ENCODE measurements around the gene ANKRD29.
A peak's percentile ranks its signal among the peaks of the same experiment; 100 is the strongest.
"Not testable (repeated sequence)": the region's sequence is repeated elsewhere in the genome, so short reads cannot be mapped to it uniquely, and the experiment has no call there.

Gene ANKRD29

GRCh38 chr18:23650968-23651927, 11.5 kb downstream of the ANKRD29 start:
- peak; percentile 79 for DNase-seq (ENCODE audit: low read depth)
- no peak overlapping the region for H3K4me3 ChIP-seq (ENCODE audit: low read depth, low read length)

- no peak for DNase-seq (ENCODE audit: low read depth)
- no peak overlapping the region for H3K4me3 ChIP-seq (ENCODE audit: low read depth, low read length)
These were observed 13.6 kb downstream of the ANKRD29 start for GRCh38 chr18:23648940-23649607.

- no peak for DNase-seq (ENCODE audit: low read depth)
- no peak overlapping the region for H3K4me3 ChIP-seq (ENCODE audit: low read depth, low read length)
These were observed 14.3 kb downstream of the ANKRD29 start for GRCh38 chr18:23648456-23648855.

DNA sequence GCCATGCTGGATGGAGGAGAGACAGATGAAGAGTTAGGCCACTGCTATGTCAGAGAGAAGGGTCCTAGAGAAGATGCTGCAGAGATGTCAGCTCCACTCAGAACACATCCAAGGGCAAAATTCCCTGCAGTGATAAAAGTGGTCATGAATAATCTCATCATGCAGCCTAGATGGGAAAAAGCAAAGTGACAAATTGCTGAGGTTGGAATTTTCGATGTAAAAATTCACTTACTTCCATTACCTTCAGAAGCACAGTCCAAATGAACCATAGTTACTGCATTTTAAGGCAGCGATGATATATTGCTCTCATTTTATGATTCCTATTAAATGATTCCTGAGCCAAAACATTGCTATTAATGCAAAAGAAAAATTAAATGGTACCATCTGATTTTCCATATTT, 16.4 kb downstream of the ANKRD29 start:
- no peak overlapping the region for H3K4me3 ChIP-seq (ENCODE audit: low read depth, low read length)
- DNase-seq (ENCODE audit: low read depth): no peak

- H3K4me3 ChIP-seq (ENCODE audit: low read depth, low read length): no peak overlapping the region
- DNase-seq (ENCODE audit: low read depth): no peak
These were observed 17.0 kb downstream of the ANKRD29 start for GRCh38 chr18:23645568-23646175.

GRCh38 chr18:23643815-23644490, 18.8 kb downstream of the ANKRD29 start:
- DNase-seq (ENCODE audit: low read depth): no peak
- H3K4me3 ChIP-seq (ENCODE audit: low read depth, low read length): no peak overlapping the region

DNA sequence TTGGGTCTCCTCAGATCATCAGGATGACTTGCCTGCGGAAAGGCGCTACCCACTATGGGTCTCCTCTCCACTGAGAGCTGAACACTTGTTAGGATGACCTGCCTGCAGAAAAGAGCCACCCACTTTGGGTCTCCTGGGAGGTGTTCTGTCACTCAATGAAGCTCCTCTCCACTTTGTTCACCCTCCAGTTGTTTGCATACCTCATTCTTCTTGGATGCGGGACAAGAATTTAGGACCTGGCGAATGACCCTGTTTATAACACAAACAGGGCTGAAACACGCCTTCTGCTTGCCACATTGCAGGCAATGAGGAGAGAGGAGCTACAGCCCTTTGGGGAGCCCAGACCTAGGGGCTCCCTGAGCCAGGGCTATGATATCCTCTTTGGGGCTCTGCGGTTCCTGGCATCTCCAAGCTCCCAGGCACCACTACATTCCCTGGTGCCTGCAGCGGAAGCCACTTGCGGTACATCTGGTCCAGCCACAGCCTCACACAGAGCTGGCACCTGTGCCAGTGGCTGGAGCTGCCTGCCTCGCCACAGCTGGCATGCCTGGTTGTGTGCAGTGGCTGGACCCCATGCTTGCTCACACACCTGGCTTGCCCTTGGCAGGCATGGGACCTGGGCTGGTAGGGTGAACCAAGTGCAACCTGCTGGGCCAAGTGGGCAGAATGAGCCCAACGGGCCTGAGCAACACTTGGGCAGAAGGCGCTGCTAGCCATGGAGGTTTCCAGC, 20.6 kb downstream of the ANKRD29 start:
- H3K4me3 ChIP-seq (ENCODE audit: low read depth, low read length): no peak overlapping the region
- DNase-seq (ENCODE audit: low read depth): no peak

GRCh38 chr18:23641143-23641720, 21.5 kb downstream of the ANKRD29 start:
- H3K4me3 ChIP-seq (ENCODE audit: low read depth, low read length): no peak overlapping the region
- no peak for DNase-seq (ENCODE audit: low read depth)

DNA sequence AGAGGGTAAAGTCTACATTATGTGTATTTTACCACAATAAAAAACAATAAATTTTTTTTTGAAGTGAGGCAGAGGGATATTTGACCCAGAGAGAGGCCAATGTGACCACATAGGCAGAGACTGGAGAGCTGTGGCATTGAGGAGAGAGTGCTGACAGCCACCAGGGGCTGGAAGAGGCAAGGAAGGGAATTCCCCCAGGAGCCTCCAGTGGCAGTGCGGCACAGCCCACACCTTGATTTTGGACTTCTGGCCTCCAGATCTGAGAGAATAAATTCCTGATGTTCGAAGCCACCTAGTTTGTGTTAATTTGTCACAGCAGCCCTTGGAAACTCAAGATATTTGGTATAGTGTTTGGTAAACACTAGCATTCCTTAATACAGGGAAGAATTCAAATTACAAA, 22.7 kb downstream of the ANKRD29 start:
- H3K4me3 ChIP-seq (ENCODE audit: low read depth, low read length): no peak overlapping the region
- DNase-seq (ENCODE audit: low read depth): no peak

- not testable (repeated sequence) for DNase-seq (ENCODE audit: low read depth)
These were observed 26.3 kb downstream of the ANKRD29 start for GRCh38 chr18:23636433-23636832.

DNA sequence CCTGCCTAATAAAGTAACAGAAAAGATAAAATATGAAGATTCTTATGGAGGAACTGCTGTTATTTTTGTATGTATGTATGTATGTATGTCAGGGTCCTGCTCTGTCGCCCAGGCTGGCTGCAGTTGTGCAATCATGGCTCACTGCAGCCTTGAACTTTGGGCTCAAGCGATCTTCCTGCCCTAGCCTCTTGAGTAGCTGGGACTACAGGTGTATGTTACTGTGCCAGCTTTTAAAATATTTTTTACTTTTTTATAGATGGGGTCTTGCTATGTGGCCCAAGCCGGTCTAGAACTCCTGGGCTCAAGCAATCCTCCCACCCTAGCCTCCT, 26.7 kb downstream of the ANKRD29 start:
- no peak overlapping the region for H3K4me3 ChIP-seq (ENCODE audit: low read depth, low read length)
- DNase-seq (ENCODE audit: low read depth): no peak

More at GRCh38 chr18:23636433-23636832, 26.3 kb downstream of the ANKRD29 start:
- H3K4me3 ChIP-seq (ENCODE audit: low read depth, low read length): not testable (repeated sequence)

- H3K4me3 ChIP-seq (ENCODE audit: low read depth, low read length): no peak overlapping the region
- no peak for DNase-seq (ENCODE audit: low read depth)
These were observed 27.2 kb downstream of the ANKRD29 start for GRCh38 chr18:23635283-23636070.

DNA sequence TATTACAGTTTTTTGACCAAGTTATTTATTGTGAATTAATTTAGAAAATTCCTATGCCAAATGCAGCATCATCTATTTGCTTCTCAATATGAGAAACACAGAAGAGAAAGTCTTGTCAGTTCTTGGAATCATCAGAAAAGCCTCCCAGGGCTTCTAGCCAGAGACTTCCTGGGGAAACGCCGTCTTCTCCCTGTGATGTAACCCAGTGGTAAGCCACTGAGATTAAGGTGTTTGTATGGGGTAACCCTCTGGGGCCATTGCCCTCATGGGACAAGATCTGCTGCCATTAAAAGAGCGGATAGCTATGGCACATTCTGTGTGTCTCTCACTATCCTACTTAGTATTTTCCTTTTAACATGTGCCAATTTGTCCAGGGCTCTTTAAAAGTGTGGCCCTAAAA, 28.0 kb downstream of the ANKRD29 start:
- no peak for DNase-seq (ENCODE audit: low read depth)
- no peak overlapping the region for H3K4me3 ChIP-seq (ENCODE audit: low read depth, low read length)

- DNase-seq (ENCODE audit: low read depth): no peak
- no peak overlapping the region for H3K4me3 ChIP-seq (ENCODE audit: low read depth, low read length)
These were observed 30.1 kb downstream of the ANKRD29 start for GRCh38 chr18:23632615-23633014.

DNA sequence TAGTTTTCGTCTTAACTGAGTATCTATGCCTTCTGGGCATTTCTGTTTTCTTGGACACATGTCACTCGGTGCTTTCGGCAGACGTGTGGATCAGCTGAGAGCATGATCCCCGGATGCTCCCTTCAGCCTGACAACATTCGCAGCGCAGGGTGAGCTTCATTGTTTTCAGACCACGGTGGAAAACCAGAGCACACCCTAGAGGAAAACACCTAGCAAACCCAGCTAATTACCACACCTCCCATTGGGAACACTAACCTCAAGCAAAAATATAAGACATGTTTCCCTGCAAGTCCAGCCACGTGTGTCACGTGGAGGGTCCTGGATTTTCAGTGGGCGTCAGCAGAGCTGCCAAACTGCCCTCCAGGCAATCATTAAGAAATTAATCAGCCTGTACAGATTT, 31.0 kb downstream of the ANKRD29 start:
- H3K4me3 ChIP-seq (ENCODE audit: low read depth, low read length): no peak overlapping the region
- DNase-seq (ENCODE audit: low read depth): no peak

- no peak overlapping the region for H3K4me3 ChIP-seq (ENCODE audit: low read depth, low read length)
- no peak for DNase-seq (ENCODE audit: low read depth)
These were observed 31.4 kb downstream of the ANKRD29 start for GRCh38 chr18:23631312-23631711.

GRCh38 chr18:23629444-23629946, 33.2 kb downstream of the ANKRD29 start:
- no peak overlapping the region for H3K4me3 ChIP-seq (ENCODE audit: low read depth, low read length)
- DNase-seq (ENCODE audit: low read depth): no peak

DNA sequence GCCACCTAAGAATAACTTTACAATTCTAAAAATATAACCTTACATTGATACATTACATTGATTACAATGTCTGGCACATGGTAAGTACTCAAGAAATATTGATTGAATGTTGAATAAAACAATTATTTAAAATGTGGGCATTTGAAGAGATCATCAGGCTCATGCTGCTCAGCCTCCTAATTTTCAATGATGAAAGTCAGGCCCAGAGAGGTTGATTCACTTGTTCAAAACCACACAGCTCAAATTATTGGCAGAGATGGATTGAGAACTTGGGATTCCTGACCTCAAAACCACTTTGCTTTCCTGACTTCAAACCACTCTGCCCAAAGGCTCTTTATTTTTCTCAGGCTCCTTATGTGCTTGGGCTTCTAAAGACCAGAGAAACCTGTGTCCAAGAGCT, 34.7 kb downstream of the ANKRD29 start:
- H3K4me3 ChIP-seq (ENCODE audit: low read depth, low read length): no peak overlapping the region
- DNase-seq (ENCODE audit: low read depth): no peak

Data from skeletal muscle cell (primary cell).